ENCODE results near the gene ACKR3. TPM values are rescaled to one million over a fixed set of nuclear protein-coding genes. Genes with fewer than 3 reads are reported as not detected.

Gene ACKR3
- total RNA-seq, 1 donor from 2014 or later, result 20.3 TPM

DNA sequence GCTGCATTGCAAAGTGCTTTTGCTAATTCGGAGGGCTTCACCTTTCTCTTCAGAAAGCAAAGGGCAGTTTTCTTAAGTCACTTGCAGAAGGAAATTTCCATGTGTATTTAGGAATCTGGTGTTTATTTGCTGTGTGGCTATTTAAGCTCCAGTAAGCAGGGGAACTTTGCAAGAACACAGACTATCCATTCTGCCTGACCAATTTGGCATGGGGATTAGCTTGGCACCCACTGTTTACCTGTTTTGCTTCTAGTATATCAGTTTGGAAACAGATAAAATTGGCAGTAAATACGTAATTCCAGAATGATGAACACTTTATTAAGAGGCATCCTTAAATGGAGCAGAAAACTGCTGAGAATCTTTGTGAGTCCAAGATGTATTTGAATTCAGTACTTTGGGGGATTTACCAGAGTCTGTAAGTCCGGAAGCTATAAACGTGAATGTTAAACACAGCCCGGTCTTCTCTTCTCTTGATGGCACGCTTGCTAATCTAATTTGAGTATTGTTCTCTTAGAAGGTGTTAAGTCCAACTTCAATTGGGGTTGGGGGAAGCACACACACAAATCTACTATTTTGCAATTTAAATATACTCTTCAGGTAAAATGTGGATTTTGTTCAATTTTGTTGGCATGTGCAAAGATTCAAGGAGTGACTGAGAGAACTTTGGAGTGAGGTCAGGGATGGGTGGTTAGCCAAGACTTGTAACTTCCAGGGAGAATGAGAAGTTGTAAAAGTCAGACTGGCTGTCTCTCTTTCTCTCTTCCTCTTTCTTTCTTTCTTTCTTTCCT lies 650 bp downstream of the ACKR3 start:
- no peak for DNase-seq

DNA sequence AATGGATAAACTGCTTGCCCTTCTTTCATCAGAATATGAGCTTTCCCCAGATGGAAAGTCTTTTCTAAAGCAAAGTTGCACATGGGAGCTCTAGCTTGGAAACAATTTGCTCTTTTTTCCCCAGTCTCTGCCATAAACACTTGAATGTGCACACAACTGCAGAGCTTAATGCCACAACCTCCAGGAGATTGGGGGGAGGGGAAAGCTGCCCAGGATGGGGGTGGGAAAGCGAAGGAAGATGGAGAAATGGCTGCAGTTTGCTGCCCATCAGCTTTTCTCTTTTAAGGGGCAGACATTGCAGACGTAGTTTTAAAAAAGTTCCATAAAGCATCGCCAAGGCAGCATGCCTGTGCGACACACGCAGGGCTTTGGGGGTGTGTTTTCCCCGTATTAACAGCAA lies 1.5 kb downstream of the ACKR3 start:
- no peak for DNase-seq

DNA sequence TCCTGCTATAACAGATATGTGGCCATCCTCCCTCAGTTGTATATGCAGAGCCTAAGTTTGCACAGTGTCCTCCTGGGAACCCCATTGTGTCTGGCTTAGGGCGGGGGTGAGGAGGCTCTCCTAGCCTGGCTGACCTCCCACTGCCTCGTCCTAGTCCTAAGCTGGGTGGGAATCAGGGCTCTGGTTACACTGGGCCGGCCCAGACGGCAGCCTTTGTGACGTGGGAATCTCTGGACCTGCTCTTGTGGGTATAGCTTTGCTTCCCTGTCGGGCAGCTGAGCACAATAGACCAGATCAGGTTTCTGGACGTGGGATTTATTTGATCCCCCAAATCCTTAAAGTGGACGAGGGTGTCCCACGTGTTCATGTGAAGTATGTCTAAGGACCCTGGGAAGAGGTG lies 2.9 kb downstream of the ACKR3 start:
- DNase-seq, result no peak

DNA sequence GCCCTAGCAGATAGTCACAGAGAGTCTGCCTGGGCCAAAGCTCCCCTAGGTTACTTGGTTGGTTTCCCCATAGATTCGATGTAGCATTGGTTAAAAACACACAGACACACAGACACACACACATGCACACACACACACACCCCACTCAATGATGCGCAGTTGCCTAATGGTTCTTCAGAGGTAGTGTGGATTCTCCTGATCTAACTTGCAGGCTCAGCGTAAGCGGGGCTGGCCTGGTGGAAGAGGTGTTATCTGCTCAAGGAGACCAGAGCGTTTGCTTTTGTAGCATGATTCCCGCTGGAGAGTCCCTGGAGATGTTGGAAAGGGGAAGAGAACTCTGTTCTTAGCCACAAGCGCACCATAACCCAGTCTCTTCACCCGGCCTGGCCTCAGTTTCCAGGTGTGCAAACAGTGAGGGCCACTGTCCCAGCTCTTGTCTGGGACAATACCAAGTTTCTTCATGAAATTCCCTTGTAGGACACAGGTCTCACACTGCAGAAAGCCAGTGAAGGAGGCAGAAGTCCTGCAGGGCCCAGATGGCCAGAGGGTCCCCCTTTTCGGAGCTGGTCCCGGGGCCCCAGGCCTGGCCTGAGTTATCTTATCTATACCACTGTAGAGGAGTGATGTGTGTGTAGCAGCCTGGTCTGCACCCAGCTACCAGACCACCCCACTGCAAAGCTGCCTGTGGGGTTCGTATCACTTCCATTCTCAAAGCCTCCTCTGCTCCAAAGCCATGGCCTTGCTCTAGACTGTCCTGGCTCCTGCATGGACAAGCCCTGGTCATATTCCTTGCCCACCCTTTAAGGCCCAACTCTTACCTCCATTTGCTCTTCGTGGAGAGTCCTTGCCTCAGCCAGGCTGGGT lies 3.7 kb downstream of the ACKR3 start:
- DNase-seq, result no peak

DNA sequence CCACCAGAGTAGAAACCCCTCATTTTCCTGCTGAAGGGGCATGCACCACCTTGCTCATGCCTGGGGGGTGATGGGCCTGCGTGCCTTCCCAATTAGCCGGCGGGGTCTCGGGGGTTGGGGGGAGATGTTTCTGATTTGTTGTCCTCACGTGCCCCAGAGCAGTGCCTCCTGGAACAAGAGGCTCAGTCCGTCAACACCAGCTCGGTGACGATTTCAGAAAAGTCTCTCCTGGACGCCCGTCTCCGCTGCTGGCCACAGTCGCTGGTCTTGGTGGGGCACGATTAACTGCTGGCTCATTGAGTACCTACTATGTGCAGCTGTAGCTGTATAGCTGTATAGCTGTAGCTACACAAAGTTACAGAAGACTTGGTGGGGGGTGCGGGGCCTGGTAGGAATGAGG lies 4.4 kb downstream of the ACKR3 start:
- DNase-seq, result no peak

DNA sequence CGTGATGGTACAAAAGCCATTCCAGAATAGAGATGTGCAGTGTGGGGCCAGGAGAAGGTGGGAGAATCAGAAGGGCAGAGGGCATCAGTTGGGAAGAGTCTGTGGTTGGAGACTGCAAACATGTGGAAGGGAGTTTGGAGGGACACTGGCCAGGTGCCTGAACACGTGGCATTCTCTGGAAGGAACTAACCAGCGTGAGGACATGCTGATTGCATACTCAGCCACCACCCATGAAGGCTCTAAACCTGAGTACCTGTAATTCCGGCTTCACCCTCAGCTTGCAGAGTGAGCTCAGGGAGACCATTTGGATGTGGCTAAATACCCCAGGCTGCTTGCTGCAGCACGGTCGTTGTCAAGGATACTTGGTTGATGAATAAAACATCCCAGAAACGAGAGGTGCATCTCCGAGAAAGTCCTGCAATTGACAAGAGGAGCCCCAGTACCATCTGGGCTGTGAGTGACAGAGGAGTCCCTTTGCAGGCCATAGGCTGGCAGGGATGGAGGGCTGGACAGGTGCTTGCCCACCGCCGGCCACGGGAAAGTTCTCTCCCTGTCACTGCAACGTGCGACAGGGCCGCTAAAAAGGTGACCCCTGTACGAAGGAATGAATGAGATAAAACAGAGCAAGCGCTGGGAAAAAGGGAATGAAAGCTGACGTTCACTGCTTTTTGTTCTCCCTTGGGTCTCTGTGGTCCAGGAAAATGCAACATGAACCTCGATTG lies 5.0 kb downstream of the ACKR3 start:
- no peak for DNase-seq

DNA sequence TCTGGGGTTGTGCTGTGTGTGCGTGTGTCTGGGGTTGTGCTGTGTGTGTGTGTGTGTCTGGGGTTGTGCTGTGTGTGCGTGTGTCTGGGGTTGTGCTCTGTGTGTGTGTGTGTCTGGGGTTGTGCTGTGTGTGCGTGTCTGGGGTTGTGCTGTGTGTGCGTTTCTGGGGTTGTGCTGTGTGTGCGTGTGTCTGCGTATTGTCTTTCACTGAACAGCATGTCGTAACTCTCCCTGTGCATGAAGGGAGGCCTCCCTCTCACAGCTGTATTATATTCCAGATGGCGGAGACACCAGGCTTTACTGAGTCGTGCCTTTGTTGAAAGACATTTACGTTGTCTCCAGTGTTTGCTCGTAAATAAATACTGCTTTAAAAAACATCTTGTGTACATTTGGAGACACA lies 5.9 kb downstream of the ACKR3 start:
- no peak for DNase-seq

DNA sequence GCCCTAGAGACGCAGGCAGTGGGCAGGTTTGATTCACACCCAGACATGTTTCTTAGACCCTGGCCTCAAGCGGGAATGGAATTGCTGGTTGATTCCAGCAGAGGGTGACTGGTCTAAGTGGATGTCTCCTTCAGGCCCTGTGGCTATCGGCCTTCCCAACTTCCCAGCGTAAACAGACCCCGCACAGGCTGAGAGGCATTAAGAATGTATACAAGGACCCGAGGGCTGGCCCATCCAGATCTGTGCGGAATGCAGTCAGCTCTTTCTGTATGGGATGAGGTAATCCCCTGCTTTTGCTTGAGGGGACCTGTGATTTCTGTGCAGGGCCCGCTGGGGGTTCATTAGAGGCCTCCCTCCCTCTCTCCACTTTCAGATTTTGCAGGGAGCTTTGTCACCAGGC lies 6.5 kb downstream of the ACKR3 start:
- no peak for DNase-seq

DNA sequence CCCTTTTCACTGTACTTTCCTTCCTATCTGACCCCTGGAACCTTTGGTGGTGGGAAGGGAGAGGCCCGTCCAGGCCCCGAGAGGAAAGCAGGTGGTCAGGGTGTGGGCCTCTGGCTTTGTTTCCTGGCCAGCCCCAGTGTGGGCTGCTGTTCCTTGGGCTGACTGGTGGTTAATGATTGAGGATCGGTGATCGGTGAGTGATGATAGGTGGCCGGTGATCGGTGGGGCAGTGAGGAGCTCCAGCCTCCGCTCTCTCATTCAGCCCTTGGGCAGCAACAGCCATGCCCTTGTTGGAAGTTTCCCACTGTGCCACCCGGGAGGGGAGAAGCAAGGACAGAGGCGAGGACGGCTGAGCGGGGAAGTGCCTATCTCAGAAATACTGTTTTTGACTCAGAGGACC lies 7.3 kb downstream of the ACKR3 start:
- no peak for DNase-seq

DNA sequence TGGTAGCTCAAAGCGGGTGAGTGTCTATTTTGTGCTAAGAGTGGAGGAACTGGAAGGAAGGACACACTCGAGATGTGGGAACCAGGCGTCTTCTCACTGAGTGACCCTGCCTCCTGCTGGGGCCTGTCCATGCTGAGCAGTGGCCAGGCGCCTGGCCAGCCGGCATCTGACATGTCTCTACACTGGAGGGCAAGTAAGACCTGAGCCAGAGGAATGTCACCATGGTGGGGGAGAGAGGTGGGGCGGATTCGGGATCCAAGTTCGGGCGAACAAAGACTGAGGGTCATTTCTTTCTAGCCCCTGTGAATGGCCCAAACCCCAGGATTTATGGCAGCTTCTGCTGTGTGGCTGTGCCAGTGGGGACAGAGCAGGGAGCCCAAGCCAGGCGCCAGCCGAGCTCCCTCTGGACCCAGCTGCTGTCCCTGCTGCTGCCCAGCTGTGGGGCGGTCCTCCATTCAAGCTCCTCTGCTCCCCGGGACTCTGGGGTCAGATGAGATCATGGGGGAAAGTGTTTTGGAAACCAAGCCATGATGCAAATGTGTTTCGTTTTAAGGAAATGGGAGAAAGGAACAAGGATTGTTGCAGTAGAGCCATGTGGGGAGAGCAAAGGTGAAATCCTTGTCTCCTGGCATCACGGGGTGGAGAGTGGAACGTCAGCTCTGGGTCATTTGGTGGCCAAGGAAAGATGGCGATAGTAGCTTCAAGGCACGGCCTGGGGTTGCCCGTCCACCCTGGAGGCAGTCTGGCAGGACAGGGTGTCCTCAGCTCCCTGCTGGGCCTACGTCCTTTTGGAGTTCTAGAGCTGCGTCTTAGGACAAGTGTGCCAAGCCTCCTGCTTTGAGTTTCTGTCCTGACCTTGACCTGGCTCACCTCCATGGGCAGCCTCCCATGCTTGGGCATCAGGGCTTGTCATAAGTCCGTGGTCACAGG lies 8.1 kb downstream of the ACKR3 start:
- no peak for DNase-seq

DNA sequence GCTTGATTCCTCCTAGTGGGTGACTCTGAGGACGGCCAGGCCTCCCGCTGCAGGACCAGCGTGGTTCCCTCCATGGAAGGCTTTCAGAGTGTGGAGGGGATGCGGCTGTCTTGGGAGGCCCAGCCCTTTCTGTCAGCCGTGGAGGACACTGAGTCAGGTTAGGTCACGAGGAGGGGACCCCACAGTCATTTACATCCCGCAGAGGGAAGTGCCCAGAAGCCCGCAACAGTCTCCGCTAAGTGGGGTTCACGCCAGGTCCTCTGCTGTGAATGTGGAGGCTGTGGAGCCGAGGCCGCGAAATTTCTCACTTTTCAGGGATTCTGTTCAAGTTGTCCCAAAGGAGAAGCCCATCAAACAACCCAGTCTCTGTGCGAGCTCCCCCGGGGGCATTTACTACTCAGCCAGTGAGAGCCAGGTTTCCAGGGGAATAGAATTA lies 8.8 kb downstream of the ACKR3 start:
- DNase-seq, result no peak

DNA sequence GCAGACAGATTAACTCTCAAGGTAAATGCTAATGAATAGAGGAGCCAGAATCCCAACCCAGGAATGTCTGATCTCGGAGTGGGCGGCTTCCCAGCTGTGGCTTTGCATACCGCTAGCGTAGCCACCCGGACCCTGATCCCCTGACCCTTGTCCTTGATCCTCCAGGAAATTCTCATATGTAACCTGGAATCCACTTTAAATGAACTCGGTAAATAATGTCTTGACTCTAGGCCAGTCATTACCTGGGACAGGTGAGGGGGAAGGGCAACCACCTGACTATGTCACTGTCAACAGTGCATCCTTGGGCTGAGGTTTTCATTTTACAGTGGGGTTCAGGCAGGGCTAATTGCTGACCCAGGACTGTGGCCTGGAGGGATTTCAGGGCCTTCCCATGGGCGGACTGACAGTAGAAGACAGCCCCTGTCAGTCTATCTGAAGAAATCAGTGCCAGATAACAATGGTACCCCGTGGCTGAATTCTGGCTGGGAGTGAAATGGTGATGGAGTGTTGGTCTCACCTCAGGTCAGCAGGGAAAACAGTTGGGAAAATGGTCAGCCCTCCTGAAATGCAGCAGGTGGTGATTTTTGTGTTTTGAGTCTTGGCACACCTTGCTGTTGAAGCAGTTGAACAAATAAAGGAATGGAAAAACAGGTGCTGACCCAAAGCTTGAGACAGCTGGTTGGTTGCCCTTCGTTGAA lies 9.6 kb downstream of the ACKR3 start:
- no peak for DNase-seq

DNA sequence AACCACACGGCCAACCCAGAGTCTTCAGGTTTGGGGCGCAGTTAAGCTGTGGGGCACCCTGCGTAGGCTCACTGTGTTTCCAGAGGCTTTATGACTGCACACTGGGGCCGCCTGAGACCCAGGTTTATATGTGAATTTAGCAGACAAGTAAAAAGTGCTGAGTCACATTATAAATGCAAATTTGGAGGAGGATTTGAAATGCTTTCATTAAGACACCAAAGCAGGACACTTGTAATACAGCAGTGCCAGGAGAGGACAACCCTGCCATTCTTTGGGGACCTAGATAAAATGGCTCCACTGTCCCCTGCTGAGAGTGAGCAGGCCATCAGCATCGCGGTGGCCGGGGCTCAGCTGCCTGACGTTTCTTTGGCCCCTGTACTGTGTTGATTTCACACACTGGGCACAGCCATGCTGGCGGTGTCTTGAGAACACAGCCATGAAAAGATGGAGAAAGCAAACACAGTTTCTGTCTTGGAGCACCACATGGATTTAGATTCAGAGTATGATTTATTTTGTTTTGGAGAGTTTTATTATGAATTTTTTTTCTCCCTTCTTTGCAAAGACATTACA lies 10.2 kb downstream of the ACKR3 start:
- DNase-seq, result no peak

DNA sequence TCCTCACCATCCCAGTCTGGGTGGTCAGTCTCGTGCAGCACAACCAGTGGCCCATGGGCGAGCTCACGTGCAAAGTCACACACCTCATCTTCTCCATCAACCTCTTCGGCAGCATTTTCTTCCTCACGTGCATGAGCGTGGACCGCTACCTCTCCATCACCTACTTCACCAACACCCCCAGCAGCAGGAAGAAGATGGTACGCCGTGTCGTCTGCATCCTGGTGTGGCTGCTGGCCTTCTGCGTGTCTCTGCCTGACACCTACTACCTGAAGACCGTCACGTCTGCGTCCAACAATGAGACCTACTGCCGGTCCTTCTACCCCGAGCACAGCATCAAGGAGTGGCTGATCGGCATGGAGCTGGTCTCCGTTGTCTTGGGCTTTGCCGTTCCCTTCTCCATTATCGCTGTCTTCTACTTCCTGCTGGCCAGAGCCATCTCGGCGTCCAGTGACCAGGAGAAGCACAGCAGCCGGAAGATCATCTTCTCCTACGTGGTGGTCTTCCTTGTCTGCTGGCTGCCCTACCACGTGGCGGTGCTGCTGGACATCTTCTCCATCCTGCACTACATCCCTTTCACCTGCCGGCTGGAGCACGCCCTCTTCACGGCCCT lies 11.2 kb downstream of the ACKR3 start:
- DNase-seq, result no peak

DNA sequence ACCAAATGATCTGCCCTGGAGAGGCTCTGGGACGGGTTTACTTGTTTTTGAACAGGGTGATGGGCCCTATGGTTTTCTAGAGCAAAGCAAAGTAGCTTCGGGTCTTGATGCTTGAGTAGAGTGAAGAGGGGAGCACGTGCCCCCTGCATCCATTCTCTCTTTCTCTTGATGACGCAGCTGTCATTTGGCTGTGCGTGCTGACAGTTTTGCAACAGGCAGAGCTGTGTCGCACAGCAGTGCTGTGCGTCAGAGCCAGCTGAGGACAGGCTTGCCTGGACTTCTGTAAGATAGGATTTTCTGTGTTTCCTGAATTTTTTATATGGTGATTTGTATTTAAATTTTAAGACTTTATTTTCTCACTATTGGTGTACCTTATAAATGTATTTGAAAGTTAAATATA lies 11.9 kb downstream of the ACKR3 start:
- no peak for DNase-seq

DNA sequence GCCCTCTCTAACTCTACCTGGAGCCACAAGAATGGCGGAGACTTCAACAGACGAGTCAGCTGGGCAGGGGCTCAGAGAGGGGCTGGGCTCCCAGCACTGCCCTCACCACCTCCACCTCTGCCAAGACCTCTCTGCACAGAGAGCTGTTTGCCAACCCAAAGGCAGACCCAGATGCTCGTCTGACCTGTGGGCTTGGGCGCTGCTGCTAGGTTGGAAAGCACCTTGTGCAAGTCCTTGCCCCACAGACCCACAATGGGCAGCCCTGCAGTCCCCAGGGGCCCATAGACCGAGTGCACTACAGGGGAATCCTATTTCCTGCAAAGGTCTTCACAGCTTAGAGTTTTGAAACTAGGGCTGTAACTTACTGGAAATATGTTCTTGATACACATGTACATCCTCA lies 13.3 kb downstream of the ACKR3 start:
- DNase-seq, result no peak

DNA sequence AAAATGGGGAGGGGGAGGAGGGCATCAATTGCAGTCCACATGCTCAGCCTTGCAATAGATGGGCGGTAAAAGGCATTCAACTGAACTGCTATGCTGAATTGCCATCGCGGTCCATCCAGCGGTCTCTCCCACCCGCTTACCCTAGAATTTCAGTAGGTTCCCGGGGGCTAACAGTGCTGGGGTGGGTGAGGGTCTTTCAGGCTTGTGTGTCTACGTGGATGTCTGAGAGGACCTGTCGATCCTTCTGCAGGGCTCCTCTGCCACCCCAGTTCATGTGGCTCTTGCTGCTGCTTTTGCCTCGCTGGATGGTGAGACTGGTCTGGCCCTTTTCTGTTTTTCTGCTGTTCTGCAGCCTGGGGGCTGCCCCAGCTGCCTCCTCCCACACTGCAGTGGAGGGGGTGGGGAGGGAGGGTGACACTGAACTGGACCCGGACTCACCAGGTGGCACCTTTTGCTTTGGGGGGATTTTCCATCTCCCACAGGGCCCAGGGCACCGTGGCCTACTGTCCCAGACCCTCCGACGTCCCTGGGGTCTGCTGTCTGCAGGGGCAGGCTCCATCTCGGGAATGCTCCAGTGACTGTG lies 14.1 kb downstream of the ACKR3 start:
- no peak for DNase-seq

DNA sequence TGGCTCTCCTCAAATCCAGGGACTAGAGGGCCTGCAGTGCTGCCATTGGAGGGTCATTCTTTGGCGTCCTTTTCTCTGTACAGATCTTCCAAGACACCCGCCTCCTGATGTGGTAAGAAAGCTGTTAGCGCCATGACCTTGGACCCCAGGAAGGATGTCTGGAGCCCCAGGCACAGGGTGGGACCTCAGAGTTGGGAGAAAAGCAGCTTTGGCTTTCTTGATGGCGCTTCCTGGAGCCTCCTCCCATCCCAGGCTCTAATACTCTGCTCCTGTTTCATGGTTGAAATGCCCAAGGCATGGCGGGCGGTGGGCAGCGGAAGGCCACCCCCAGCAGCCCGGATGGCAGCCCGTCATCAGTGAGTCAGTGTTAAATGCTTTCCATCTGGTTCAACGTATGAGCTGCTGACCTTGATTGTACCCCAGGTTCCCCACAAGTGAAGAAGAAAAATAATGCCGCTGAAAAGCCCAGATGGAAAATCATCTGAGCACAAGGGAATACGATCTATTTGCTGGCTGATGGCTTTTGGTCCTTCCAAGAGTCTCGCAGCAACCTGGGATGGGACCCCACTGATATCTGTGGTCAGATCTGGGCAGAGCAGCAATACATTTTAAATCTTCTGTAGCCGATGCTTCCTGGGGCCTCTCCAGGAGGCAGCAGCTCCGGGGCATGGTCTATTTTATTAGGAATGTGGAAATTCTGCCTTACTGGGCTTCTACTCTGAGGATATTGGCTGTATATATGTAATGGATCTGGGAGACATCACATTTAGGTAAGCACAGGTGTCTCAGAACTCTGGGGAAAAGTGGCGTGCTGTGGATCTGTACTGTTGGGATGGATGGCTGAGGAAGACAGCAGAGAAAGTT lies 15.1 kb downstream of the ACKR3 start:
- no peak for DNase-seq

DNA sequence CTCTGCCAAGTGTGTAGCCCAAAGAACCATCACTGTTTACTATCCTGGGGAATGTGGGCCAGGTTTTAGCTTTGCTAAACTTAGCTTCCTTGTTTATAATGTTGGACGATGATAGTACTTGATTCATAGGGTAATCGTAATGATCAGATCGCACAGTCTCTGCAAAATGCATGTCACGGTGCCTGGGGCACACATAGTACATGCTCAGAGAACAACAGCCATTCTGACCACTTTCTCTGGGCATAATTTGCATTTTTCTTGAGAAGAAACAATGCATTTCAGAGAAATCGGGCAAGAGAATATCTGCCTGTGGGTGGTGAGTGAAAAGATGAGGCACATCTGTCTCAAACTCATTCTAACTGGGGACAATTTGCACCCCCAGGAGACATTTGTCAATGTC lies 16.3 kb downstream of the ACKR3 start:
- DNase-seq, result no peak

All from occipital lobe (tissue), 2 donors.